Gastroesophageal sphincter (tissue), 3 donors: Measurements from ENCODE around the gene CLGN.

Experiments
- CTCF ChIP-seq, 4 experiments: fragments of 200-600 bp in 2 of 4; fragments of 450-650 bp in 2 of 4; sonication (generic) in 1 of 4; IDR thresholded peaks; one replicate each; pipeline ENCODE4 v1.5.1; 2017 to 2019; ENCODE audit warnings: antibody characterized with exemption in 4 of 4, mild to moderate bottlenecking in 2 of 4, moderate library complexity in 2 of 4
- EP300 ChIP-seq: sonication (generic); formaldehyde crosslinking; IDR thresholded peaks from one replicate; pipeline ENCODE4 v1.6.1; 2017; ENCODE audit warnings: antibody characterized with exemption, mild to moderate bottlenecking
- POLR2A ChIP-seq, 2 donors: fragments of 450-650 bp; IDR thresholded peaks; one replicate each; pipeline ENCODE4 v1.6.1; 2017; ENCODE audit warnings: antibody characterized with exemption in 2 of 2, mild to moderate bottlenecking in 2 of 2, moderate library complexity in 1 of 2
- POLR2AphosphoS5 ChIP-seq: sonication (generic); formaldehyde crosslinking; IDR thresholded peaks from one replicate; pipeline ENCODE4 v1.6.1; 2017; ENCODE audit warnings: antibody characterized with exemption

GRCh38 chr4:140363558-140363957, 63.9 kb downstream of the CLGN start:
- TF ChIP-seq CTCF (IDR thresholded peaks at IDR 0.05) (no peak), POLR2AphosphoS5 (no peak), POLR2A (IDR thresholded peaks at IDR 0.05) (no peak), EP300 (no peak)
